GM21786 (cell line): ENCODE data around the gene FILIP1L.
A peak's percentile ranks its signal among the peaks of the same experiment; 100 is the strongest.

Experiments
- ATAC-seq: cut with Tn5 transposase; IDR thresholded peaks from one replicate; pipeline ENCODE4 v1.9.1; 2021; ENCODE audit not compliant: unreplicated experiment

The FILIP1L gene

GRCh38 chr3:99955773-99956562, 158.3 kb downstream of the FILIP1L start:
- no peak for ATAC-seq

GRCh38 chr3:99954914-99955644, 159.2 kb downstream of the FILIP1L start:
- no peak for ATAC-seq

- no peak for ATAC-seq
Measured at GRCh38 chr3:99953596-99953995, 160.7 kb downstream of the FILIP1L start.

GRCh38 chr3:99952306-99952705, 162.0 kb downstream of the FILIP1L start:
- no peak for ATAC-seq

- ATAC-seq: no peak
Measured at GRCh38 chr3:99951701-99952100, 162.6 kb downstream of the FILIP1L start.

GRCh38 chr3:99950921-99951320, 163.4 kb downstream of the FILIP1L start:
- ATAC-seq: no peak

GRCh38 chr3:99949956-99950670, 164.2 kb downstream of the FILIP1L start:
- ATAC-seq: no peak

- no peak for ATAC-seq
Measured at GRCh38 chr3:99948467-99949089, 165.7 kb downstream of the FILIP1L start.

- no peak for ATAC-seq
Measured at GRCh38 chr3:99947356-99947755, 166.9 kb downstream of the FILIP1L start.

GRCh38 chr3:99945328-99945995, 168.8 kb downstream of the FILIP1L start:
- ATAC-seq: no peak

- ATAC-seq: no peak
Measured at GRCh38 chr3:99943931-99944761, 170.2 kb downstream of the FILIP1L start.

GRCh38 chr3:99941211-99941610, 173.1 kb downstream of the FILIP1L start:
- ATAC-seq: no peak

- ATAC-seq: no peak
Measured at GRCh38 chr3:99940350-99940749, 174.0 kb downstream of the FILIP1L start.

GRCh38 chr3:99939876-99940275, 174.4 kb downstream of the FILIP1L start:
- ATAC-seq: no peak

- ATAC-seq: peak; percentile 37
Measured at GRCh38 chr3:99938270-99938911, 175.9 kb downstream of the FILIP1L start.

GRCh38 chr3:99934975-99935797, 179.1 kb downstream of the FILIP1L start:
- no peak for ATAC-seq

GRCh38 chr3:99933971-99934750, 180.1 kb downstream of the FILIP1L start:
- no peak for ATAC-seq

GRCh38 chr3:99931059-99931458, 183.2 kb downstream of the FILIP1L start:
- no peak for ATAC-seq
